GM10266 (cell line): Measurements from ENCODE around the gene BATF2.
"Not testable (repeated sequence)": the region's sequence is repeated elsewhere in the genome, so short reads cannot be mapped to it uniquely, and the experiment has no call there.

Experiments
- DNase-seq: peaks from one replicate; pipeline ENCODE4 v3.0.0; 2012; ENCODE audit errors: extremely low spot score
- CTCF ChIP-seq: IDR thresholded peaks from 2 replicates; pipeline ENCODE4 v1.5.1; 2012; ENCODE audit warnings: mild to moderate bottlenecking, low read depth; ENCODE audit not compliant: control insufficient read depth, insufficient read depth; ENCODE audit errors: missing control alignments

BATF2 gene

GRCh38 chr11:64987998-64988854 lies 8.5 kb downstream of the BATF2 start:
- no peak for TF ChIP-seq CTCF
- no peak for DNase-seq

GRCh38 chr11:64983339-64983738 lies 13.4 kb downstream of the BATF2 start:
- not testable (repeated sequence) for DNase-seq

GRCh38 chr11:64976651-64977050 lies 20.1 kb downstream of the BATF2 start:
- no peak for DNase-seq

GRCh38 chr11:64974124-64974523 lies 22.6 kb downstream of the BATF2 start:
- no peak for DNase-seq

More at GRCh38 chr11:64976651-64977050, 20.1 kb downstream of the BATF2 start:
- TF ChIP-seq CTCF: no peak

GRCh38 chr11:64971421-64972233 lies 25.1 kb downstream of the BATF2 start, which contains the start of gene MAJIN:
MAJIN (minus strand) TSS chr11:64972108; CDS start chr11:64959405, 12,703 bp downstream.
- TF ChIP-seq CTCF: no peak
- DNase-seq: peak; percentile 74

More at GRCh38 chr11:64974124-64974523, 22.6 kb downstream of the BATF2 start:
- TF ChIP-seq CTCF: no peak

GRCh38 chr11:64970731-64971151 lies 26.0 kb downstream of the BATF2 start:
- no peak for TF ChIP-seq CTCF
- DNase-seq: no peak

GRCh38 chr11:64969209-64969608 lies 27.6 kb downstream of the BATF2 start:
- TF ChIP-seq CTCF: no peak
- DNase-seq: no peak
